A549 treated with AZD9567 at 1 μM for 4 hours (cell line): Measurements from ENCODE around the gene APC. TPM values are rescaled to one million over a fixed set of nuclear protein-coding genes. Genes with fewer than 3 reads are reported as not detected.

Experiments used
- total RNA-seq: library from RNA; stranded (reverse); fragments of 200-300 nt; extraction: Qiagen RNA extraction; gene quantifications from 5 replicates; pipeline ENCODE4 v1.2.3, GENCODE V29; 2022; ENCODE audit not compliant: insufficient read depth

APC gene
- total RNA-seq, result 6.5 to 12.6 TPM (median 9.8 TPM) in 5 replicates

DNA sequence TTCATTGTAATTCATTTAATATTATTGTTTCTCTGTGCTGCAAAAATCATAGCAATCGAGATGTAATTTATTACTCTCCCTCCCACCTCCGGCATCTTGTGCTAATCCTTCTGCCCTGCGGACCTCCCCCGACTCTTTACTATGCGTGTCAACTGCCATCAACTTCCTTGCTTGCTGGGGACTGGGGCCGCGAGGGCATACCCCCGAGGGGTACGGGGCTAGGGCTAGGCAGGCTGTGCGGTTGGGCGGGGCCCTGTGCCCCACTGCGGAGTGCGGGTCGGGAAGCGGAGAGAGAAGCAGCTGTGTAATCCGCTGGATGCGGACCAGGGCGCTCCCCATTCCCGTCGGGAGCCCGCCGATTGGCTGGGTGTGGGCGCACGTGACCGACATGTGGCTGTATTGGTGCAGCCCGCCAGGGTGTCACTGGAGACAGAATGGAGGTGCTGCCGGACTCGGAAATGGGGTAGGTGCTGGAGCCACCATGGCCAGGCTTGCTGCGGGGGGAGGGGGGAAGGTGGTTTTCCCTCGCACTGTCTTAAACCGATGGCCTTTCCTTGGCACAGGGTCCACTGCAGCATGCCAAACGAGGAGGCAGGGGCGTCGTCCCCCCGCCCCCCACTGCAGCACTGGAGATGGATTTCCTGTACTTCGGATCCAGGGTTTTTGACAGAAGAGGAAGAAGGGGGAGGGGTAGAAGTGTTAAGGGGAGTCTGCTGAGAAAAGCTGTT lies at the start of gene APC:
Gene APC (plus strand): TSS at position 423 of the 728 bp plus-strand sequence. CDS start 17,006 bp downstream, outside the sequence.

DNA sequence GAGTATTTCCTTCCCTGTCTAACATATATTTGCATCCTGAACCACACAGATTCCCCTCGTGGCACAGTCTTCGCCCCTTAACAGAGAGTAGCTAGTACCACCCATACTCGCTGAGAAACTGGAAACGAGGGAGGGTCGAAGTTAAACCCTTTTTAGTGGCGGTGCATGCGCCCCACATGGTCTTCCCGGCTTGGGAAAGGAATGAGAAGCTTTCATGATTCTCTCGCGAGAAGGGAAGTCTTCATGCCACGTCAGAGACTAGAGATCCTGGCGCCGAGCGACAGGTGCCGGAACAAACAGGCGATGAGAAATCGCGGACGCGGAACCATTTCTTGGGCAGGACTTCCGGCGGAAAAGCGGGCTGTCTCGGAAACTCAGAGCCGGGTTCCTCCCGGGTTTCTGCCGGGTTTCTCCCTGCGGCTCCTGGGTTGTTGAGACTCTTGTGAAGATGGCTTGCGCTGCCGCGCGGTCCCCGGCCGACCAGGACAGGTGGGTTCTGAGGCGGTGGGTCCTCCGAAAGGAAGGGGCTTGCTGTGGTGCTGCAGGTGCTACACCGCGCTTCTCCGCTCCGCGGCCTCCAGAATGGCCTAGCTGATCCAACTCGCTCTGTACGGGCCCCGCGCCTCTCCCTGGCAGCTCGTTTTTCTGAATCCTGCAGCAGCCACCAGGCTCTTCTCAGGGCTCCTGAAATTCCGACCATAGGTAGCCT lies 123.4 kb downstream of the APC start, which contains the start of gene SRP19:
Gene SRP19 (plus strand): TSS at position 359 of the 709 bp plus-strand sequence. CDS start 90 bp downstream, at position 449.

Other genes starting within 250 kb of the APC start
- 52.2 to 77.7 TPM (median 77.4 TPM) in 5 replicates for gene SRP19, start 123.4 kb downstream of the APC start, total RNA-seq
- 112 to 155 TPM (median 144 TPM) in 5 replicates for gene REEP5, start 184.3 kb downstream of the APC start, total RNA-seq
- gene DCP2, start 238.9 kb downstream of the APC start, total RNA-seq, result 7.6 to 11.7 TPM (median 10.3 TPM) in 5 replicates